ENCODE data around the gene FRS2. TPM values are rescaled to one million over a fixed set of nuclear protein-coding genes. Genes with fewer than 3 reads are reported as not detected.

The FRS2 gene
- total RNA-seq, 4 donors from 2014 or later, result 16.7 to 48.6 (median 25.3) TPM

DNA sequence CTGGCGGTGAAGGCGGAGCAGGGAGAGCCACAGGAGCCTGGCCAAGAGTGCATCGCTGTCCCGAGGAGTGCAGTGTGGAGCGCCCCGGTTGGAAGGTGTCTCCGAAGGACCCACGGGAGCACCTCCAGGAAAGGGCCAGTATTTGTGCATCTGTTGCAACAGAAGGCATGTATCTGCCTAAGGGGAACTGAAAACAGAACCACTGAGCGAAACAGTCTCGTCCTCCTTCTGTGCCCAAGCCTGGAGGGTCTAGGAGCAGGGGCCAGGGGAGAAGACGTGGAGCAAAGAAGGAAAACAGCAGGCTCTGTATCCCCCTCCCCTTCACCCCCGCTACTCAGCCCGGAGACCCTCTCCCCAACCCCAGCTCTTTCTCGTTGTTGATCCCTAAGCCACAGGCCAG lies 145.8 kb downstream of the FRS2 start:
- 79 to 80% methylated on average over 4 to 14 of the region's 14 CpGs for WGBS, 2 donors (ENCODE audit: low coverage in 1 of 2)
- Histone ChIP-seq H3K27ac (no peak overlapping the region), H3K4me1 (no peaks in the 10 kb centered on the region), H3K9me3 (no peaks in the 10 kb centered on the region), H3K4me3 (no peak overlapping the region), H3K27me3 (peaks cover 4% of the 10 kb centered on the region), H3K36me3 (no peaks in the 10 kb centered on the region)
- no peak for DNase-seq
- intact Hi-C loops (cut with DNase I; ENCODE audit: low total_unique reads), result no loop called here
- in situ Hi-C loops (cut with MboI; ENCODE audit: low pct_ligation_motif_present in 1 of 4, low pct_unique_long_range_greater_than_20kb in 1 of 4, low sequenced_read_pairs in 3 of 4), result no loop called here
- TF ChIP-seq, protein P1, sequence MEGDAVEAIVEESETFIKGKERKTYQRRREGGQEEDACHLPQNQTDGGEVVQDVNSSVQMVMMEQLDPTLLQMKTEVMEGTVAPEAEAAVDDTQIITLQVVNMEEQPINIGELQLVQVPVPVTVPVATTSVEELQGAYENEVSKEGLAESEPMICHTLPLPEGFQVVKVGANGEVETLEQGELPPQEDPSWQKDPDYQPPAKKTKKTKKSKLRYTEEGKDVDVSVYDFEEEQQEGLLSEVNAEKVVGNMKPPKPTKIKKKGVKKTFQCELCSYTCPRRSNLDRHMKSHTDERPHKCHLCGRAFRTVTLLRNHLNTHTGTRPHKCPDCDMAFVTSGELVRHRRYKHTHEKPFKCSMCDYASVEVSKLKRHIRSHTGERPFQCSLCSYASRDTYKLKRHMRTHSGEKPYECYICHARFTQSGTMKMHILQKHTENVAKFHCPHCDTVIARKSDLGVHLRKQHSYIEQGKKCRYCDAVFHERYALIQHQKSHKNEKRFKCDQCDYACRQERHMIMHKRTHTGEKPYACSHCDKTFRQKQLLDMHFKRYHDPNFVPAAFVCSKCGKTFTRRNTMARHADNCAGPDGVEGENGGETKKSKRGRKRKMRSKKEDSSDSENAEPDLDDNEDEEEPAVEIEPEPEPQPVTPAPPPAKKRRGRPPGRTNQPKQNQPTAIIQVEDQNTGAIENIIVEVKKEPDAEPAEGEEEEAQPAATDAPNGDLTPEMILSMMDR (IDR thresholded peaks at IDR 0.05), result no peak
- TF ChIP-seq EP300 (IDR thresholded peaks at IDR 0.05; ENCODE audit: low read depth) (no peak), POLR2A (IDR thresholded peaks at IDR 0.05) (no peak), POLR2AphosphoS5 (IDR thresholded peaks at IDR 0.05) (no peak)

DNA sequence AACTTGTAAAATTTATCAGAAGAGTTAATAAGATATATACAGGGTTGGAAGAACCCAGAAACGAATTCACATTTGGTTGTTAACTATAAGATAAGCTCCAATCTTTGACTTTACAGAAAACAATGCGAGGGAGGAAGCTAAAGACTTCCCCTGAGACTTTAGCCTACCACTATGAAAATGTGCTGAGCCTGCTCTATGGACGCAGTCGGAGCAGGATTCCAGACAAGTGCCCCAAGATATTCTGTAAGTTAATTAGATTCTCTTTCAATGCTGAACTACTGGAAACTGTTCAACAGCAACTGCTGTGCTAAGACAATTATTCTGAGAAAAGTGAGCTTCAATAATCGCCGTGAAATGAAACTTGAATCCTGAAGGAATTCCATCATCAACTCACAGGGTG lies 148.9 kb downstream of the FRS2 start:
- TF ChIP-seq POLR2AphosphoS5 (IDR thresholded peaks at IDR 0.05) (no peak), EP300 (IDR thresholded peaks at IDR 0.05; ENCODE audit: low read depth) (no peak), POLR2A (IDR thresholded peaks at IDR 0.05) (no peak)
- TF ChIP-seq, protein P1 (IDR thresholded peaks at IDR 0.05), result no peak
- H3K4me3 ChIP-seq, result no peak overlapping the region
- in situ Hi-C loops (cut with MboI; ENCODE audit: low pct_ligation_motif_present in 1 of 4, low pct_unique_long_range_greater_than_20kb in 1 of 4, low sequenced_read_pairs in 3 of 4), result no loop called here
- no peaks in the 10 kb centered on the region for H3K4me1 ChIP-seq
- H3K9me3 ChIP-seq, result no peaks in the 10 kb centered on the region
- DNase-seq, result no peak
- no peak overlapping the region for H3K27ac ChIP-seq
- peaks cover 4% of the 10 kb centered on the region for H3K27me3 ChIP-seq
- no peaks in the 10 kb centered on the region for H3K36me3 ChIP-seq
- intact Hi-C loops (cut with DNase I; ENCODE audit: low total_unique reads), result no loop called here
- 64 to 78% methylated on average over 6 of the region's 6 CpGs for WGBS, 2 donors (ENCODE audit: low coverage in 1 of 2)

DNA sequence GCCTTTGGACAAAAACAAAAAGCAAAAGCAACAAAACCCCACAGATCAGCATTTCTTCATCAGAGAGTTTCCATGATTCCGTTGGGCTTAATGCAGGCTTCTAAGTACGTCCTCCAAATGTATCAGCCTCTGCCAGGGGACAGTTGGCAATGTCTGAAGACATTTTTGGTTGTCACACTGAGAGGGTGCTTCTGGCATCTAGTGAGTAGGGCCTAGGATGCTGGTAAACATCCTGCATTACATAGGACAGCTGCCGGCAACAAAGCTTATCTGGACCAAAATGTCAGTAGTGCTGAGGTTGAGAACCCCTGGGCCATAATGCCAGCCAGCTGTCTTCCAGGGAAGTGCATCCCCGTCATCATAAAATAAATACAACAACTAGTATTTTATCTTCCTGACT lies 149.9 kb downstream of the FRS2 start:
- no peak for TF ChIP-seq POLR2AphosphoS5 (IDR thresholded peaks at IDR 0.05)
- TF ChIP-seq EP300 (IDR thresholded peaks at IDR 0.05; ENCODE audit: low read depth), result no peak
- TF ChIP-seq POLR2A (IDR thresholded peaks at IDR 0.05), result no peak
- TF ChIP-seq, protein P1 (IDR thresholded peaks at IDR 0.05), result no peak
- no peak for DNase-seq
- intact Hi-C loops (cut with DNase I; ENCODE audit: low total_unique reads), result no loop called here
- Histone ChIP-seq H3K4me1 (no peaks in the 10 kb centered on the region), H3K36me3 (no peaks in the 10 kb centered on the region), H3K9me3 (no peaks in the 10 kb centered on the region), H3K4me3 (no peak overlapping the region), H3K27ac (no peak overlapping the region), H3K27me3 (peaks cover 4% of the 10 kb centered on the region)
- in situ Hi-C loops (cut with MboI; ENCODE audit: low pct_ligation_motif_present in 1 of 4, low pct_unique_long_range_greater_than_20kb in 1 of 4, low sequenced_read_pairs in 3 of 4), result no loop called here
- WGBS, 2 donors (ENCODE audit: low coverage in 1 of 2), result 58% methylated on average over 4 of the region's 4 CpGs; no CpG with 5 or more reads in 1 of the 2 donors

DNA sequence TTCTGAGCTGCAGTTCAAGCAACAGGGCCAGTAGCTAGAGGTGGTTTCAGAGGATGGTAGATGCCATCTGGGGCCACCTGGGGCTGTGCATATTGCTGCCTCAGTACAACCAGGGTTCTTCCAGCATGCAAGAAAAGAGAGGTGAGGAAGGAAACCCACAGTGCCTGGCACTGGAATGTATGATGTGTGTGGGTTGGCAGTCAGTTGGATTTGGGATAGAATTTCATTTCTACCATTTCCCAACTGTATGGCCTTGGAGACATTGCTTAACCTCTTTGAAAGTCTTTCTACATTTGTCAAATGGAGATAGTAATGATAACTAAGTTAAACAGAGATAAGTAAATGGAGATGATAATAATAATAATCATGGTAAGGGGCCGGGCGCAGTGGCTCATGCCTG lies 150.7 kb downstream of the FRS2 start:
- intact Hi-C loops (cut with DNase I; ENCODE audit: low total_unique reads), result no loop called here
- TF ChIP-seq EP300 (IDR thresholded peaks at IDR 0.05; ENCODE audit: low read depth), result no peak
- TF ChIP-seq POLR2A (IDR thresholded peaks at IDR 0.05), result no peak
- TF ChIP-seq, protein P1 (IDR thresholded peaks at IDR 0.05), result no peak
- no peak for TF ChIP-seq POLR2AphosphoS5 (IDR thresholded peaks at IDR 0.05)
- Histone ChIP-seq H3K4me3 (no peak overlapping the region), H3K9me3 (no peaks in the 10 kb centered on the region), H3K27me3 (peaks cover 4% of the 10 kb centered on the region), H3K36me3 (no peaks in the 10 kb centered on the region), H3K4me1 (no peaks in the 10 kb centered on the region), H3K27ac (no peak overlapping the region)
- 89 to 90% methylated on average over 2 of the region's 2 CpGs for whole genome bisulfite sequencing, 2 donors (ENCODE audit: low coverage in 1 of 2)
- in situ Hi-C loops (cut with MboI; ENCODE audit: low pct_ligation_motif_present in 1 of 4, low pct_unique_long_range_greater_than_20kb in 1 of 4, low sequenced_read_pairs in 3 of 4), result no loop called here
- no peak for DNase-seq
